SK-N-SH (cell line): Measurements from ENCODE around the gene COBLL1. TPM values are rescaled to one million over a fixed set of nuclear protein-coding genes. Genes with fewer than 3 reads are reported as not detected.

Experiments used
- CTCF ChIA-PET: fragments of 300-600, 350-600 bp; formaldehyde crosslinking; extraction: SDS; loops from one replicate; lab custom pipeline; 2021; lab: Yijun Ruan, JAX
- POLR2A ChIA-PET: fragments of 350-600 bp; sonication (Branson Sonifier 250); formaldehyde crosslinking; extraction: SDS; loops from one replicate; lab custom pipeline; 2020; ENCODE audit warnings: antibody characterized with exemption, inconsistent platforms; lab: Yijun Ruan, JAX
- DNase-seq: peaks from one replicate; pipeline ENCODE4 v3.0.0; 2012
- H2AFZ ChIP-seq: fragments of 200-600 bp; sonication (generic); 2 replicates; pipeline ENCODE4 v1.8.1; 2016; ENCODE audit warnings: antibody characterized with exemption, mild to moderate bottlenecking, low read depth
- H3F3A ChIP-seq: fragments of 200-600 bp; sonication (generic); replicated peaks from 2 replicates; pipeline ENCODE3; 2016; ENCODE audit warnings: antibody characterized with exemption, mild to moderate bottlenecking; ENCODE audit not compliant: insufficient read depth
- H3K27ac ChIP-seq, 2 experiments: fragments of 200-500 bp in 1 of 2; fragments of 200-600 bp in 1 of 2; sonication (Bioruptor generic) in 1 of 2; sonication (generic), shearing (Covaris generic) in 1 of 2; 2 replicates each; pipeline versions ENCODE4 v1.5.1 to v1.6.1; 2014 to 2016; ENCODE audit warnings: low read depth in 2 of 2, inconsistent platforms in 1 of 2, low read length in 1 of 2, mild to moderate bottlenecking in 1 of 2, mixed read lengths in 1 of 2
- H3K27me3 ChIP-seq: fragments of 200-600 bp; sonication (generic), shearing (Covaris generic); 2 replicates; pipeline ENCODE4 v1.6.1; 2016; ENCODE audit warnings: mixed run types; ENCODE audit not compliant: insufficient read depth
- H3K36me3 ChIP-seq, 2 experiments: fragments of 200-500 bp in 1 of 2; fragments of 200-600 bp in 1 of 2; sonication (Bioruptor generic) in 1 of 2; sonication (generic) in 1 of 2; replicated peaks in 1 of 2; 2 replicates each; pipeline versions ENCODE3 to v1.5.1; 2014 to 2016; ENCODE audit warnings: low read length in 1 of 2, mild to moderate bottlenecking in 1 of 2; ENCODE audit not compliant: insufficient read depth in 2 of 2, control insufficient read depth in 1 of 2
- H3K4me1 ChIP-seq, 2 experiments: fragments of 200-500 bp in 1 of 2; fragments of 200-600 bp in 1 of 2; sonication (Bioruptor generic) in 1 of 2; sonication (generic), shearing (Covaris generic) in 1 of 2; 2 replicates each; pipeline versions ENCODE4 v1.5.1 to v1.6.1; 2014 to 2016; ENCODE audit warnings: low read depth in 1 of 2, low read length in 1 of 2, mixed run types in 1 of 2; ENCODE audit not compliant: insufficient read depth in 2 of 2, control insufficient read depth in 1 of 2
- H3K4me2 ChIP-seq: fragments of 200-600 bp; sonication (generic), shearing (Covaris generic); 2 replicates; pipeline ENCODE4 v1.6.1; 2017; ENCODE audit warnings: mixed run types
- H3K4me3 ChIP-seq, 2 experiments: fragments of 200-500 bp in 1 of 2; fragments of 200-600 bp in 1 of 2; sonication (Bioruptor generic) in 1 of 2; sonication (generic), shearing (Covaris generic) in 1 of 2; 2 replicates each; pipeline versions ENCODE4 v1.5.1 to v1.8.1; 2014 to 2016; ENCODE audit warnings: low read depth in 2 of 2, inconsistent platforms in 1 of 2, low read length in 1 of 2, mild to moderate bottlenecking in 1 of 2, mixed read lengths in 1 of 2, moderate library complexity in 1 of 2
- H3K79me2 ChIP-seq: fragments of 200-600 bp; sonication (generic); 2 replicates; pipeline ENCODE4 v1.8.1; 2017; ENCODE audit warnings: mild to moderate bottlenecking; ENCODE audit not compliant: insufficient read depth
- H3K9ac ChIP-seq: fragments of 200-600 bp; sonication (generic); 2 replicates; pipeline ENCODE4 v1.6.1; 2017; ENCODE audit warnings: mixed run types
- H3K9me2 ChIP-seq: fragments of 200-600 bp; sonication (generic); 2 replicates; pipeline ENCODE4 v1.6.1; 2017; ENCODE audit warnings: mixed run types
- H3K9me3 ChIP-seq: fragments of 200-600 bp; sonication (generic); 2 replicates; pipeline ENCODE4 v1.6.1; 2017; ENCODE audit warnings: mixed run types, mild to moderate bottlenecking, moderate library complexity
- H4K20me1 ChIP-seq: fragments of 200-600 bp; sonication (generic); 2 replicates; pipeline ENCODE4 v1.6.1; 2017; ENCODE audit warnings: mild to moderate bottlenecking, mixed run types; ENCODE audit not compliant: insufficient read depth
- ELF1 ChIP-seq: IDR thresholded peaks from 2 replicates; pipeline ENCODE4 v1.4.0; 2012
- FOSL2 ChIP-seq: IDR thresholded peaks from 2 replicates; pipeline ENCODE4 v1.4.0; 2012; ENCODE audit warnings: low read depth, mild to moderate bottlenecking, moderate library complexity, borderline replicate concordance
- FOXM1 ChIP-seq: IDR thresholded peaks from 2 replicates; pipeline ENCODE4 v1.4.0; 2012; ENCODE audit warnings: low read depth, mild to moderate bottlenecking
- GABPA ChIP-seq: IDR thresholded peaks from 2 replicates; pipeline ENCODE4 v1.4.0; 2012; ENCODE audit warnings: low read depth, mild to moderate bottlenecking
- GATA2 ChIP-seq: sonication (generic); formaldehyde crosslinking; IDR thresholded peaks from 2 replicates; pipeline ENCODE4 v1.5.0; 2020; ENCODE audit warnings: mild to moderate bottlenecking, missing genetic modification reagents
- IRF3 ChIP-seq: fragments of 150-350 bp; IDR thresholded peaks from 2 replicates; pipeline ENCODE4 v1.6.1; 2016; ENCODE audit warnings: mild to moderate bottlenecking, low read depth, low read length
- JUND ChIP-seq: IDR thresholded peaks from 2 replicates; pipeline ENCODE4 v1.4.0; 2012
- NRF1 ChIP-seq: IDR thresholded peaks from 2 replicates; pipeline ENCODE4 v1.6.1; 2012; ENCODE audit warnings: low read depth, mild to moderate bottlenecking, low read length
- POLR2AphosphoS5 ChIP-seq: IDR thresholded peaks from 2 replicates; pipeline ENCODE4 v1.6.1; 2012; ENCODE audit warnings: low read depth, low read length
- RAD21 ChIP-seq: IDR thresholded peaks from 2 replicates; pipeline ENCODE4 v1.6.1; 2012; ENCODE audit warnings: mild to moderate bottlenecking, low read length
- RFX5 ChIP-seq: IDR thresholded peaks from 2 replicates; pipeline ENCODE4 v1.6.1; 2012; ENCODE audit warnings: mild to moderate bottlenecking, improper control_type of control experiment, low read length
- SIN3A ChIP-seq: IDR thresholded peaks from 2 replicates; pipeline ENCODE4 v1.6.1; 2012; ENCODE audit warnings: low read depth, mild to moderate bottlenecking, low read length, moderate library complexity, borderline replicate concordance
- SMC3 ChIP-seq: IDR thresholded peaks from 2 replicates; pipeline ENCODE4 v1.6.1; 2012; ENCODE audit warnings: low read depth, low read length, improper control_type of control experiment
- TAF1 ChIP-seq: IDR thresholded peaks from 2 replicates; pipeline ENCODE4 v1.6.1; 2012; ENCODE audit warnings: low read depth, mild to moderate bottlenecking, low read length, moderate library complexity, borderline replicate concordance
- TCF12 ChIP-seq: IDR thresholded peaks from 2 replicates; pipeline ENCODE4 v1.4.0; 2012
- TEAD4 ChIP-seq: IDR thresholded peaks from 2 replicates; pipeline ENCODE4 v1.4.0; 2012; ENCODE audit warnings: mild to moderate bottlenecking, borderline replicate concordance; ENCODE audit not compliant: insufficient read depth
- USF2 ChIP-seq: fragments of 150-350 bp; IDR thresholded peaks from 2 replicates; pipeline ENCODE4 v1.6.1; 2017; ENCODE audit warnings: antibody characterized with exemption, low read length, low read depth, borderline replicate concordance
- WGBS: methylation state at CpG from one replicate; pipeline ENCODE4 v1.1.6; 2017; ENCODE audit warnings: low lambda C conversion rate; 5-methylcytosine and 5-hydroxymethylcytosine counted together
- polyA plus RNA-seq, 3 experiments: library from polyadenylated mRNA; depleted of rRNA; stranded (reverse); fragments of >200 nt; gene quantifications; 2 replicates each; pipeline ENCODE4 v1.2.3, GENCODE V29; 2012
- TF ChIP-seq, protein P1 (sequence below): IDR thresholded peaks from 2 replicates; pipeline ENCODE4 v1.6.1; 2012; ENCODE audit warnings: mild to moderate bottlenecking, low read depth, low read length, moderate library complexity

COBLL1 gene
- polyA plus RNA-seq, 1 of the 3 experiments (the other 2 are of a cell fraction), result 3.1 TPM

DNA sequence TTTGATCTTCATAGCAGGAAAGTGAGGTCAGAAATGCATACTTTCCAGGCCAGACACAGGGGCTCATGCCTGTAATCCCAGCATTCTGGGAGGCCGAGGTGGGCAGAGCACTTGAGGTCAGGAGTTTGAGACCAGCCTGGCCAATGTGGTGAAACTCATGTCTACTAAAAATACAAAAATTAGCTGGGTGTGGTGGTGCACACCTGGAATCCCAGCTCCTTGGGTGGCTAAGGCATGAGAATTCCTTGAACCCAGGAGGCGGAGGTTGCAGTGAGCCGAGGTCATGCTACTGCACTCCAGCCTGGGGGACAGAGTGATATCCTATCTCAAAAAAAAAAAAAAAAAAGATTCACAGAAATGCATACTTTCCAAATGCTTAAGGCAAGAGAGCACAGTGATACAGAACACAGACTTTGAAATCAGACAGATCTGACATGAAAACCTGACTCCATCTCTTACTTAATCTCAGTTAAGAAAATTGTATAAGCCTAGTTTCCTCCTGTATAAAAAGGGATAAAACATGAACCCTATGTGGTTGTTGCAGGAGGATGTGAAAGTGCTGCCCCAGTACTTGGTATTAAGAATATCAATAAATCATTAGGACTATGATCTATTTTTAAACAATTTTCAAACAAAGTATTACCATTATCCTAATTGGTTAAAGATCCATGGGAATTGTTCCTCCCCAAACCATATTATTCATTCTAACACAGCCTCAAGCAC lies 26.4 kb downstream of the COBLL1 start:
- ChIA-PET POLR2A (no interaction called here), CTCF (no interaction called here)
- Histone ChIP-seq H3K79me2 (peaks cover 6% of the 10 kb centered on the region; the same call in 1 of the 2 replicates), H3K36me3 (peaks cover 0 to 3% of the 10 kb centered on the region in 2 experiments), H3K27ac (no peak overlapping the region), H3K4me1 (no peaks in the 10 kb centered on the region; a peak in 2 of 4 replicates), H3K9ac (no peak overlapping the region), H3K4me3 (no peak overlapping the region), H3F3A (peaks cover 11% of the 10 kb centered on the region), H3K4me2 (no peak overlapping the region; the same call in 1 of the 2 replicates), H3K27me3 (no peaks in the 10 kb centered on the region), H4K20me1 (no peaks in the 10 kb centered on the region), H3K9me3 (no peaks in the 10 kb centered on the region), H2AFZ (no peak overlapping the region), H3K9me2 (no peaks in the 10 kb centered on the region)
- TF ChIP-seq JUND (no peak), FOXM1 (no peak), POLR2AphosphoS5 (no peak), SIN3A (no peak), RFX5 (no peak), NRF1 (no peak), ELF1 (no peak), RAD21 (no peak), TAF1 (no peak), TCF12 (no peak), SMC3 (no peak), TEAD4 (no peak), GABPA (no peak), FOSL2 (no peak), USF2 (no peak), IRF3 (no peak), GATA2 (no peak)
- TF ChIP-seq, protein P1, sequence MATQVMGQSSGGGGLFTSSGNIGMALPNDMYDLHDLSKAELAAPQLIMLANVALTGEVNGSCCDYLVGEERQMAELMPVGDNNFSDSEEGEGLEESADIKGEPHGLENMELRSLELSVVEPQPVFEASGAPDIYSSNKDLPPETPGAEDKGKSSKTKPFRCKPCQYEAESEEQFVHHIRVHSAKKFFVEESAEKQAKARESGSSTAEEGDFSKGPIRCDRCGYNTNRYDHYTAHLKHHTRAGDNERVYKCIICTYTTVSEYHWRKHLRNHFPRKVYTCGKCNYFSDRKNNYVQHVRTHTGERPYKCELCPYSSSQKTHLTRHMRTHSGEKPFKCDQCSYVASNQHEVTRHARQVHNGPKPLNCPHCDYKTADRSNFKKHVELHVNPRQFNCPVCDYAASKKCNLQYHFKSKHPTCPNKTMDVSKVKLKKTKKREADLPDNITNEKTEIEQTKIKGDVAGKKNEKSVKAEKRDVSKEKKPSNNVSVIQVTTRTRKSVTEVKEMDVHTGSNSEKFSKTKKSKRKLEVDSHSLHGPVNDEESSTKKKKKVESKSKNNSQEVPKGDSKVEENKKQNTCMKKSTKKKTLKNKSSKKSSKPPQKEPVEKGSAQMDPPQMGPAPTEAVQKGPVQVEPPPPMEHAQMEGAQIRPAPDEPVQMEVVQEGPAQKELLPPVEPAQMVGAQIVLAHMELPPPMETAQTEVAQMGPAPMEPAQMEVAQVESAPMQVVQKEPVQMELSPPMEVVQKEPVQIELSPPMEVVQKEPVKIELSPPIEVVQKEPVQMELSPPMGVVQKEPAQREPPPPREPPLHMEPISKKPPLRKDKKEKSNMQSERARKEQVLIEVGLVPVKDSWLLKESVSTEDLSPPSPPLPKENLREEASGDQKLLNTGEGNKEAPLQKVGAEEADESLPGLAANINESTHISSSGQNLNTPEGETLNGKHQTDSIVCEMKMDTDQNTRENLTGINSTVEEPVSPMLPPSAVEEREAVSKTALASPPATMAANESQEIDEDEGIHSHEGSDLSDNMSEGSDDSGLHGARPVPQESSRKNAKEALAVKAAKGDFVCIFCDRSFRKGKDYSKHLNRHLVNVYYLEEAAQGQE, result no peak
- WGBS, result 100% methylated on average over 3 of the region's 3 CpGs
- no peak for DNase-seq
